ENCODE data around the gene NPFFR1. TPM values are rescaled to one million over a fixed set of nuclear protein-coding genes. Genes with fewer than 3 reads are reported as not detected.
A peak's percentile ranks its signal among the peaks of the same experiment; 100 is the strongest.

NPFFR1 gene
- total and polyA plus RNA-seq, 4 donors: under 0.01 TPM; not detected in 3

- WGBS: 79% methylated on average over 19 of the region's 19 CpGs
- peaks cover 7 to 47% (median 28%) of the 10 kb centered on the region in 4 donors for H3K4me1 ChIP-seq (ENCODE audit: control insufficient read depth in 4 of 4, insufficient read depth in 4 of 4, low read length in 3 of 4)
- H3K27ac ChIP-seq (ENCODE audit: low read depth in 1 of 2, low read length in 2 of 2): no peak overlapping the region
- no peak overlapping the region for H3K9ac ChIP-seq (ENCODE audit: low read depth in 1 of 2, low read length in 2 of 2)
- no peaks in the 10 kb centered on the region for H3K9me3 ChIP-seq (ENCODE audit: control insufficient read depth in 4 of 4, low read length in 3 of 4)
- no peak for DNase-seq (ENCODE audit: low spot score)
- TF ChIP-seq FOXA1 (IDR thresholded peaks at IDR 0.05) (no peak), RXRA (IDR thresholded peaks at IDR 0.05) (no peak), YY1 (IDR thresholded peaks at IDR 0.05) (no peak), TAF1 (conservative IDR thresholded peaks at IDR 0.05) (no peak), ATF3 (IDR thresholded peaks at IDR 0.05) (no peak), HNF4A (conservative IDR thresholded peaks at IDR 0.05) (no peak), REST (IDR thresholded peaks at IDR 0.05) (no peak), ZBTB33 (IDR thresholded peaks at IDR 0.05) (no peak), EGR1 (IDR thresholded peaks at IDR 0.05; ENCODE audit: low read depth in 2 of 2) (no peak), CTCF (IDR thresholded peaks at IDR 0.05; ENCODE audit: low read depth, low read length, missing input control) (no peak)
- peaks cover 0 to 4% (median 2%) of the 10 kb centered on the region in 4 donors for H3K36me3 ChIP-seq (ENCODE audit: control insufficient read depth in 4 of 4, insufficient read depth in 3 of 4, low read depth in 1 of 4, low read length in 3 of 4)
- no peaks in the 10 kb centered on the region for H3K27me3 ChIP-seq (ENCODE audit: control insufficient read depth in 4 of 4, insufficient read depth in 4 of 4, low read length in 3 of 4)
- H3K4me3 ChIP-seq (ENCODE audit: low read depth in 1 of 3, low read length in 3 of 3): peak overlapping the region in 2 of 3 donors; percentile 74 to 81
Observed at GRCh38 chr10:70321897-70322890, 38.4 kb upstream of the NPFFR1 start.

GRCh38 chr10:70321233-70321632 is 37.4 kb upstream of the NPFFR1 start:
- H3K4me3 ChIP-seq (ENCODE audit: low read depth in 1 of 3, low read length in 3 of 3): no peak overlapping the region
- H3K4me1 ChIP-seq (ENCODE audit: control insufficient read depth in 4 of 4, insufficient read depth in 4 of 4, low read length in 3 of 4): peaks cover 14 to 57% (median 38%) of the 10 kb centered on the region in 4 donors
- H3K36me3 ChIP-seq (ENCODE audit: control insufficient read depth in 4 of 4, insufficient read depth in 3 of 4, low read depth in 1 of 4, low read length in 3 of 4): peaks cover 0 to 4% (median 2%) of the 10 kb centered on the region in 4 donors
- 85% methylated on average over 5 of the region's 5 CpGs for WGBS
- H3K27ac ChIP-seq (ENCODE audit: low read depth in 1 of 2, low read length in 2 of 2): no peak overlapping the region
- no peaks in the 10 kb centered on the region for H3K9me3 ChIP-seq (ENCODE audit: control insufficient read depth in 4 of 4, low read length in 3 of 4)
- no peaks in the 10 kb centered on the region for H3K27me3 ChIP-seq (ENCODE audit: control insufficient read depth in 4 of 4, insufficient read depth in 4 of 4, low read length in 3 of 4)
- no peak for DNase-seq (ENCODE audit: low spot score)
- H3K9ac ChIP-seq (ENCODE audit: low read depth in 1 of 2, low read length in 2 of 2): no peak overlapping the region
- TF ChIP-seq ZBTB33 (IDR thresholded peaks at IDR 0.05) (no peak), RXRA (IDR thresholded peaks at IDR 0.05) (no peak), EGR1 (IDR thresholded peaks at IDR 0.05; ENCODE audit: low read depth in 2 of 2) (no peak), HNF4A (conservative IDR thresholded peaks at IDR 0.05) (no peak), SP1 (IDR thresholded peaks at IDR 0.05) (no peak), RAD21 (IDR thresholded peaks at IDR 0.05) (no peak), FOXA2 (IDR thresholded peaks at IDR 0.05) (no peak), YY1 (IDR thresholded peaks at IDR 0.05) (no peak), HNF4G (IDR thresholded peaks at IDR 0.05) (no peak), NR2F2 (IDR thresholded peaks at IDR 0.05) (no peak), TAF1 (conservative IDR thresholded peaks at IDR 0.05) (no peak), FOXA1 (IDR thresholded peaks at IDR 0.05) (no peak), REST (IDR thresholded peaks at IDR 0.05) (no peak)
